Gastrocnemius medialis (tissue), 4 donors: ENCODE measurements around the gene RBKS.

Experiments
- CTCF ChIP-seq, 5 experiments: fragments of 450-650 bp in 3 of 5; fragments of 200-600 bp in 2 of 5; sonication (generic) in 2 of 5; IDR thresholded peaks in 4 of 5; conservative IDR thresholded peaks in 1 of 5; 1 replicate in 4 of 5; 2 replicates in 1 of 5; pipeline ENCODE4 v1.5.1; 2016 to 2019; ENCODE audit warnings: antibody characterized with exemption in 5 of 5, mild to moderate bottlenecking in 3 of 5, moderate library complexity in 3 of 5
- POLR2A ChIP-seq, 2 donors: fragments of 450-650 bp; IDR thresholded peaks; one replicate each; pipeline ENCODE4 v1.6.1; 2017; ENCODE audit warnings: antibody characterized with exemption in 2 of 2, mild to moderate bottlenecking in 2 of 2, moderate library complexity in 2 of 2

- no peak for TF ChIP-seq CTCF (IDR thresholded peaks at IDR 0.05 in 4 of 5, conservative IDR thresholded peaks at IDR 0.05 in 1 of 5)
- TF ChIP-seq POLR2A (IDR thresholded peaks at IDR 0.05) = no peak
Measured at GRCh38 chr2:27891673-27892105, 1.5 kb upstream of the RBKS start.
